IMR-90 (cell line): ENCODE data around the gene COA1. TPM values are rescaled to one million over a fixed set of nuclear protein-coding genes. Genes with fewer than 3 reads are reported as not detected.

Source experiments
- ATAC-seq: fragments of 200-7000 bp; cut with Tn5 transposase; 2 replicates; pipeline ENCODE4 v1.9.1; 2020; ENCODE audit warnings: low read depth, mild to moderate bottlenecking, moderate library complexity
- BruUV-seq: library from RNA; stranded (reverse); fragments of 400-500 nt; replicated peaks from 2 replicates; lab custom pipeline; 2021; lab: Mats Ljungman, UMichigan
- CTCF ChIA-PET: fragments of 300-600 bp; formaldehyde crosslinking; extraction: SDS; loops from one replicate; lab custom pipeline; 2021; ENCODE audit warnings: antibody characterized with exemption; lab: Yijun Ruan, JAX
- POLR2A ChIA-PET: fragments of 300-600 bp; sonication (Branson Sonifier 250); formaldehyde crosslinking; loops from one replicate; lab custom pipeline; 2022; ENCODE audit warnings: antibody characterized with exemption; ENCODE audit not compliant: unreplicated experiment; lab: Charles Lee
- DNase-seq: peaks from one replicate; pipeline ENCODE4 v3.0.0; 2013
- H2AFZ ChIP-seq: replicated peaks from 2 replicates; pipeline ENCODE3; 2013; ENCODE audit warnings: low read length, mild to moderate bottlenecking; ENCODE audit not compliant: poor library complexity
- H2AK5ac ChIP-seq: 2 replicates; pipeline ENCODE4 v1.6.1; 2013; ENCODE audit warnings: low read depth, low read length, inconsistent platforms
- H2AK9ac ChIP-seq: replicated peaks from 2 replicates; pipeline ENCODE3; 2013; ENCODE audit warnings: mild to moderate bottlenecking, low read depth, low read length, moderate library complexity; ENCODE audit not compliant: poor library complexity
- H2BK120ac ChIP-seq: 2 replicates; pipeline ENCODE4 v1.6.1; 2013; ENCODE audit warnings: low read depth, low read length, inconsistent platforms
- H2BK15ac ChIP-seq: 3 replicates; pipeline ENCODE4 v1.6.1; 2013; ENCODE audit warnings: low read depth, low read length, inconsistent platforms
- H2BK20ac ChIP-seq: 2 replicates; pipeline ENCODE4 v1.6.1; 2013; ENCODE audit warnings: low read depth, mild to moderate bottlenecking, inconsistent platforms, low read length, moderate library complexity
- H2BK5ac ChIP-seq: 2 replicates; pipeline ENCODE4 v1.6.1; 2013; ENCODE audit warnings: mild to moderate bottlenecking, low read depth, low read length, inconsistent platforms; ENCODE audit not compliant: poor library complexity, severe bottlenecking
- H3K14ac ChIP-seq: replicated peaks from 2 replicates; pipeline ENCODE4 v1.6.1; 2013; ENCODE audit warnings: low read depth, low read length, inconsistent platforms
- H3K18ac ChIP-seq: 2 replicates; pipeline ENCODE4 v1.6.1; 2013; ENCODE audit warnings: low read depth, low read length, control low read depth
- H3K23ac ChIP-seq: 2 replicates; pipeline ENCODE4 v1.6.1; 2013; ENCODE audit warnings: low read depth, low read length, inconsistent platforms
- H3K27ac ChIP-seq: 2 replicates; pipeline ENCODE4 v1.5.1; 2013; ENCODE audit warnings: mild to moderate bottlenecking, control low read depth, low read length; ENCODE audit not compliant: insufficient read depth
- H3K27me3 ChIP-seq: 2 replicates; pipeline ENCODE4 v1.6.1; 2013; ENCODE audit warnings: low read length; ENCODE audit not compliant: control insufficient read depth, insufficient read depth
- H3K36me3 ChIP-seq: 2 replicates; pipeline ENCODE4 v1.6.1; 2013; ENCODE audit warnings: low read length, mixed read lengths; ENCODE audit not compliant: control insufficient read depth, insufficient read depth
- H3K4ac ChIP-seq: 2 replicates; pipeline ENCODE4 v1.6.1; 2013; ENCODE audit warnings: low read depth, low read length, inconsistent platforms
- H3K4me1 ChIP-seq: 2 replicates; pipeline ENCODE4 v1.6.1; 2013; ENCODE audit warnings: low read length, mixed read lengths; ENCODE audit not compliant: control insufficient read depth, insufficient read depth
- H3K4me2 ChIP-seq: 2 replicates; pipeline ENCODE4 v1.6.1; 2013; ENCODE audit warnings: low read depth, mild to moderate bottlenecking, control low read depth, low read length, moderate library complexity
- H3K4me3 ChIP-seq: 2 replicates; pipeline ENCODE4 v1.5.1; 2013; ENCODE audit warnings: low read depth, mild to moderate bottlenecking, control low read depth, low read length, moderate library complexity; ENCODE audit not compliant: insufficient read depth
- H3K56ac ChIP-seq: 2 replicates; pipeline ENCODE4 v1.6.1; 2013; ENCODE audit warnings: low read length, inconsistent platforms; ENCODE audit not compliant: insufficient read depth; ENCODE audit errors: extremely low read depth
- H3K79me1 ChIP-seq, 2 experiments: 2 replicates each; pipeline ENCODE4 v1.6.1; 2013; ENCODE audit warnings: low read length in 2 of 2, inconsistent platforms in 1 of 2, low read depth in 1 of 2
- H3K9ac ChIP-seq: 2 replicates; pipeline ENCODE4 v1.6.1; 2013; ENCODE audit warnings: low read depth, low read length, control low read depth
- H3K9me1 ChIP-seq: 2 replicates; pipeline ENCODE4 v1.6.1; 2013; ENCODE audit warnings: low read length, inconsistent platforms; ENCODE audit not compliant: insufficient read depth
- H3K9me3 ChIP-seq: 2 replicates; pipeline ENCODE4 v1.6.1; 2013; ENCODE audit warnings: low read length; ENCODE audit not compliant: control insufficient read depth, insufficient read depth
- H4K20me1 ChIP-seq: 2 replicates; pipeline ENCODE4 v1.6.1; 2013; ENCODE audit warnings: low read length, inconsistent platforms; ENCODE audit not compliant: insufficient read depth
- H4K5ac ChIP-seq: 2 replicates; pipeline ENCODE4 v1.6.1; 2013; ENCODE audit warnings: mild to moderate bottlenecking, low read depth, low read length, control low read depth
- H4K8ac ChIP-seq, 2 experiments: 2 replicates each; pipeline ENCODE4 v1.6.1; 2013; ENCODE audit warnings: low read depth in 2 of 2, low read length in 2 of 2, control low read depth in 1 of 2, inconsistent platforms in 1 of 2
- H4K91ac ChIP-seq: 2 replicates; pipeline ENCODE4 v1.6.1; 2013; ENCODE audit warnings: low read depth, low read length, inconsistent platforms; ENCODE audit not compliant: insufficient read depth
- ELK1 ChIP-seq: fragments of 150-350 bp; IDR thresholded peaks from 2 replicates; pipeline ENCODE4 v1.6.1; 2016; ENCODE audit warnings: low read depth, mild to moderate bottlenecking, low read length, moderate library complexity, borderline replicate concordance
- NFE2L2 ChIP-seq: fragments of 150-350 bp; IDR thresholded peaks from 2 replicates; pipeline ENCODE4 v1.6.1; 2016; ENCODE audit warnings: low read depth, mild to moderate bottlenecking, low read length
- POLR2A ChIP-seq: IDR thresholded peaks from 2 replicates; pipeline ENCODE4 v1.6.1; 2012; ENCODE audit warnings: mild to moderate bottlenecking, low read depth, low read length
- RCOR1 ChIP-seq: IDR thresholded peaks from 2 replicates; pipeline ENCODE4 v1.6.1; 2012; ENCODE audit warnings: mild to moderate bottlenecking, low read length, improper control_type of control experiment; ENCODE audit not compliant: insufficient replicate concordance
- WGBS, 2 experiments: methylation state at CpG; one replicate each; pipeline versions ENCODE4 v1.1.5 to v1.1.7; 2013; ENCODE audit warnings: missing lambda C conversion rate in 2 of 2; ENCODE audit not compliant: insufficient read length in 1 of 2; ENCODE audit errors: extremely low coverage in 2 of 2; 5-methylcytosine and 5-hydroxymethylcytosine counted together
- dilution Hi-C: fragments of 300-500 bp; cut with HindIII; formaldehyde crosslinking; loops from one replicate; pipeline ENCODE4 v1.14.3; 2018; ENCODE audit warnings: low sequenced_read_pairs; ENCODE audit not compliant: unreplicated experiment
- in situ Hi-C: fragments of 300-500 bp; cut with MboI; formaldehyde crosslinking; loops from 3 replicates; pipeline ENCODE4 v1.14.3; 2019; ENCODE audit warnings: low sequenced_read_pairs, inconsistent platforms, mixed read lengths
- intact Hi-C: fragments of 100-400 bp; cut with micrococcal nuclease; formaldehyde crosslinking; loops from 2 replicates; pipeline ENCODE4 v1.10.0; 2022
- polyA plus RNA-seq, 3 experiments: library from polyadenylated mRNA; depleted of rRNA; stranded (reverse); fragments of >200 nt; gene quantifications; 2 replicates each; pipeline ENCODE4 v1.2.3, GENCODE V29; 2012; ENCODE audit warnings: low replicate concordance in 1 of 3
- total RNA-seq: library from RNA; depleted of rRNA; stranded (reverse); fragments of >200 nt; gene quantifications from 2 replicates; pipeline ENCODE4 v1.2.3, GENCODE V29; 2012

The COA1 gene
- total and polyA plus RNA-seq, 2 of the 4 experiments (the other 2 are of a cell fraction) = 34.2 to 59.5 TPM

GRCh38 chr7:43660141-43660540, 69.2 kb downstream of the COA1 start:
- Histone ChIP-seq H3K4me2 (no peak overlapping the region), H3K18ac (peak overlapping the region; percentile 95; the same call in 1 of the 2 replicates), H3K4me3 (no peak overlapping the region), H3K9me1 (peaks cover 5% of the 10 kb centered on the region), H4K8ac (peak overlapping the region; percentile 72 to 75), H4K91ac (peak overlapping the region; percentile 71), H3K14ac (peak overlapping the region; percentile 82), H3K4ac (peak overlapping the region; percentile 88), H3K27me3 (no peaks in the 10 kb centered on the region), H3K56ac (no peak overlapping the region), H2AK9ac (no peak overlapping the region), H2BK120ac (peak overlapping the region; percentile 87), H3K36me3 (peaks cover 3% of the 10 kb centered on the region; the same call in 1 of the 2 replicates), H4K5ac (peak overlapping the region; percentile 93; the same call in 1 of the 2 replicates), H3K4me1 (peaks cover 11% of the 10 kb centered on the region), H2AFZ (no peak overlapping the region), H3K27ac (peak overlapping the region; percentile 47; the same call in 1 of the 2 replicates), H3K79me1 (peaks cover 32 to 59% of the 10 kb centered on the region in 2 experiments), H3K23ac (peak overlapping the region; percentile 70), H4K20me1 (no peaks in the 10 kb centered on the region), H3K9me3 (no peaks in the 10 kb centered on the region), H2AK5ac (peak overlapping the region; percentile 81), H2BK15ac (peak overlapping the region; percentile 90; the same call in 2 of the 3 replicates), H3K9ac (no peak overlapping the region), H2BK20ac (peak overlapping the region; percentile 94), H2BK5ac (peak overlapping the region; percentile 91)
- dilution Hi-C loops = no loop called here
- no peak for TF ChIP-seq ELK1
- no peak for TF ChIP-seq POLR2A
- TF ChIP-seq NFE2L2 = no peak
- no peak for TF ChIP-seq RCOR1
- no TSS peak for BruUV-seq
- CTCF ChIA-PET = interaction anchor here (1.2 kb wide), 1 partner anchor 78 kb away, joined by 3 read pairs; the partner anchor contains the start of gene STK17A
- intact Hi-C loops = no loop called here
- WGBS, 2 experiments = 100% methylated on average over 1 of the region's 2 CpGs; no CpG with 5 or more reads in 1 of the 2 experiments
- in situ Hi-C loops = no loop called here
- DNase-seq (no peak), ATAC-seq (no peak)
- POLR2A ChIA-PET = no interaction called here
